Suprapubic skin (tissue), 4 donors: Measurements from ENCODE around the gene USP17L11. TPM values are rescaled to one million over a fixed set of nuclear protein-coding genes. Genes with fewer than 3 reads are reported as not detected.
"Not testable (repeated sequence)": the region's sequence is repeated elsewhere in the genome, so short reads cannot be mapped to it uniquely, and the experiment has no call there.

Experiments
- DNase-seq, 2 donors: peaks; one replicate each; pipeline ENCODE4 v3.0.0-alpha.2; 2019; ENCODE audit warnings: low spot score in 2 of 2
- H3K27ac ChIP-seq: fragments of 200-600 bp; sonication (generic); one replicate; pipeline ENCODE4 v1.5.1; 2019
- H3K27me3 ChIP-seq: fragments of 200-600 bp; sonication (generic); one replicate; pipeline ENCODE4 v1.5.1; 2019
- H3K36me3 ChIP-seq: fragments of 200-600 bp; sonication (generic); one replicate; pipeline ENCODE4 v1.5.1; 2019
- H3K4me1 ChIP-seq: fragments of 200-600 bp; sonication (generic); one replicate; pipeline ENCODE4 v1.5.1; 2019
- H3K4me3 ChIP-seq: fragments of 200-600 bp; sonication (generic); one replicate; pipeline ENCODE4 v1.5.1; 2019; ENCODE audit warnings: mild to moderate bottlenecking
- H3K9me3 ChIP-seq: fragments of 200-600 bp; sonication (generic); one replicate; pipeline ENCODE4 v1.5.1; 2019
- WGBS: methylation state at CpG from one replicate; pipeline ENCODE4 v1.1.5; 2018; 5-methylcytosine and 5-hydroxymethylcytosine counted together
- total RNA-seq, 4 donors: library from RNA; depleted of rRNA; stranded (reverse); fragments of >200 nt; gene quantifications; one replicate each; pipeline ENCODE4 v1.1.0, GENCODE V29; 2016

Gene USP17L11
- total RNA-seq, 4 donors from 2014 or later = not detected

GRCh38 chr4:9262572-9262971 is 47.4 kb downstream of the USP17L11 start, which contains the start of gene USP17L21:
USP17L21 (plus strand) TSS chr4:9262872; CDS start chr4:9262872, 0 bp downstream.
- not testable (repeated sequence) for H3K27ac ChIP-seq, H3K36me3 ChIP-seq, H3K4me1 ChIP-seq, H3K9me3 ChIP-seq, H3K27me3 ChIP-seq, DNase-seq, H3K4me3 ChIP-seq
- no CpG with 5 or more reads among the region's 13 CpGs for WGBS

Other genes starting within 250 kb of the USP17L11 start
- not detected for gene FAM90A26, start 45.0 kb upstream of the USP17L11 start, total RNA-seq
- not detected for gene USP17L10, start 4.7 kb upstream of the USP17L11 start, total RNA-seq
- gene USP17L12, start 4.7 kb downstream of the USP17L11 start, total RNA-seq = not detected
- not detected for gene USP17L13, start 9.5 kb downstream of the USP17L11 start, total RNA-seq
- not detected for gene USP17L15, start 19.0 kb downstream of the USP17L11 start, total RNA-seq
- gene USP17L17, start 28.5 kb downstream of the USP17L11 start, total RNA-seq = not detected
- not detected for gene USP17L18, start 33.2 kb downstream of the USP17L11 start, total RNA-seq
- not detected for gene USP17L19, start 38.0 kb downstream of the USP17L11 start, total RNA-seq
- not detected for gene USP17L20, start 42.7 kb downstream of the USP17L11 start, total RNA-seq
- not detected for gene USP17L21, start 47.5 kb downstream of the USP17L11 start, total RNA-seq
- gene USP17L22, start 52.2 kb downstream of the USP17L11 start, total RNA-seq = not detected
- gene USP17L24, start 109.8 kb downstream of the USP17L11 start, total RNA-seq = not detected
- not detected for gene USP17L25, start 114.5 kb downstream of the USP17L11 start, total RNA-seq
- gene USP17L26, start 119.3 kb downstream of the USP17L11 start, total RNA-seq = not detected
- not detected for gene USP17L5, start 124.0 kb downstream of the USP17L11 start, total RNA-seq
- not detected for gene USP17L27, start 128.7 kb downstream of the USP17L11 start, total RNA-seq
- not detected for gene USP17L28, start 133.5 kb downstream of the USP17L11 start, total RNA-seq
- gene USP17L29, start 138.2 kb downstream of the USP17L11 start, total RNA-seq = not detected
- not detected for gene USP17L30, start 147.7 kb downstream of the USP17L11 start, total RNA-seq
- gene DEFB131A, start 229.0 kb downstream of the USP17L11 start, total RNA-seq = not detected